Activated T-cell treated with anti-CD3 and anti-CD28 coated beads, Interleukin-2, amount 50 U/mL, for 48 hours (primary cell): ENCODE data around the gene FGR.
A peak's percentile ranks its signal among the peaks of the same experiment; 100 is the strongest.

ENCODE experiments used
- DNase-seq, 2 experiments: peaks; one replicate each; pipeline ENCODE4 v3.0.0-alpha.2; 2020

Gene FGR

GRCh38 chr1:27600498-27601175 is 34.3 kb downstream of the FGR start:
- no peak for DNase-seq

- DNase-seq, result no peak
Measured at GRCh38 chr1:27599605-27600497, 35.1 kb downstream of the FGR start.

GRCh38 chr1:27598902-27599528 is 36.0 kb downstream of the FGR start:
- DNase-seq, result peak; percentile 61 to 67

GRCh38 chr1:27598295-27598687 is 36.7 kb downstream of the FGR start:
- no peak for DNase-seq

- DNase-seq, result no peak
Measured at GRCh38 chr1:27597516-27598294, 37.3 kb downstream of the FGR start.

GRCh38 chr1:27596986-27597385 is 38.0 kb downstream of the FGR start:
- DNase-seq, result no peak

- no peak for DNase-seq
Measured at GRCh38 chr1:27596261-27596660, 38.7 kb downstream of the FGR start.

GRCh38 chr1:27595597-27595996 is 39.4 kb downstream of the FGR start:
- no peak for DNase-seq

GRCh38 chr1:27594564-27595510 is 40.1 kb downstream of the FGR start:
- peak in 1 of 2 experiments; percentile 45 for DNase-seq

GRCh38 chr1:27593678-27594563 is 41.1 kb downstream of the FGR start:
- no peak for DNase-seq

- DNase-seq, result no peak
Measured at GRCh38 chr1:27592931-27593677, 41.9 kb downstream of the FGR start.

- no peak for DNase-seq
Measured at GRCh38 chr1:27592232-27592930, 42.6 kb downstream of the FGR start.

- DNase-seq, result no peak
Measured at GRCh38 chr1:27591622-27592021, 43.4 kb downstream of the FGR start.

GRCh38 chr1:27590917-27591508 is 44.0 kb downstream of the FGR start:
- DNase-seq, result no peak

GRCh38 chr1:27589841-27590426 is 45.1 kb downstream of the FGR start:
- no peak for DNase-seq

GRCh38 chr1:27589441-27589840 is 45.5 kb downstream of the FGR start:
- DNase-seq, result no peak

GRCh38 chr1:27588256-27589232 is 46.4 kb downstream of the FGR start:
- DNase-seq, result no peak
